SK-N-SH (cell line): Measurements from ENCODE around the gene ARHGEF3.

Experiments
- NRF1 ChIP-seq: IDR thresholded peaks from 2 replicates; pipeline ENCODE4 v1.6.1; 2012; ENCODE audit warnings: low read depth, mild to moderate bottlenecking, low read length
- RCOR1 ChIP-seq: fragments of 150-350 bp; IDR thresholded peaks from 2 replicates; pipeline ENCODE4 v1.6.1; 2017; ENCODE audit warnings: antibody characterized with exemption, low read length
- SIN3A ChIP-seq: IDR thresholded peaks from 2 replicates; pipeline ENCODE4 v1.6.1; 2012; ENCODE audit warnings: low read depth, mild to moderate bottlenecking, low read length, moderate library complexity, borderline replicate concordance
- TAF1 ChIP-seq: IDR thresholded peaks from 2 replicates; pipeline ENCODE4 v1.6.1; 2012; ENCODE audit warnings: low read depth, mild to moderate bottlenecking, low read length, moderate library complexity, borderline replicate concordance
- TF ChIP-seq, protein P1 (sequence below): fragments of 200-600 bp; sonication (generic); IDR thresholded peaks from 2 replicates; pipeline ENCODE4 v1.6.1; 2017; ENCODE audit warnings: antibody characterized with exemption, mild to moderate bottlenecking, moderate library complexity
- TF ChIP-seq, protein P2 (sequence below): fragments of 150-350 bp; IDR thresholded peaks from 2 replicates; pipeline ENCODE4 v1.6.1; 2017; ENCODE audit warnings: antibody characterized with exemption, low read length, low read depth, borderline replicate concordance
- TF ChIP-seq, protein P3 (sequence below): IDR thresholded peaks from 2 replicates; pipeline ENCODE4 v1.4.0; 2012; ENCODE audit warnings: low read depth

DNA sequence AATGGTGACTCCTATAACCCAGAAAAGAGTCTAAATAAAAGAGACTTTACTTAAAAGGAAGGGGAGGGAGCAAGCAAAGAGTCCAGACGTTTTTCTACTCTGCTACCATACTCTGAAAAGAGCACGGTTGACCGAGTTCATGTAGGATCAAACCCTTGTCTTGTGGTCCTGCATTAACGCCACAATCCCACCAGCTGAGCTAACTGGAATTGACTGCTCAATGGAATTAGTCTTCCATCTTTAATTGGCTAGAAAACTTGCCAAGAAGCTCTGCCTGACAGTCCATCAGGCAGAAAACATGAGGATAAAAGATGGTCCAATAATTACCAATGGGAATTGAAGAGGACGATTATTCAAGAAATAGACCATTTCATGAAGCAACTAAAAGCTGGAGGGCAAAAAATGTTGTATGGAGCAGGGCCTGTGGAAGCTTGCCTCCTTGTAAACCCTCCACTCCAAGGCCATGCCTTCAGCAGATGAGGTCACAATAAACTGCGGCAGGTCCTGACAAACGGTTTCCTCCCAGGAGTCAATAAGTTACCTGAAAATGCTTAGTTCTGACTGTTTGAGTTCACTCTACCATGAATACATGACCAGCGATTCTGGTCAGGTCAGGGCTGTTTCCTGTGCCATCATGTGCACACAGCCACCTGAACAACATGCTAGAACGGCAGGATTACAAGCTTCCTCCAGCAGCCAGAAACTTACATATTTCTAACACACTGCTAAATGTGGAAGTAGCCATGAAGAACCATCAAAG lies 35.6 kb upstream of the ARHGEF3 start:
- TF ChIP-seq, protein P1, sequence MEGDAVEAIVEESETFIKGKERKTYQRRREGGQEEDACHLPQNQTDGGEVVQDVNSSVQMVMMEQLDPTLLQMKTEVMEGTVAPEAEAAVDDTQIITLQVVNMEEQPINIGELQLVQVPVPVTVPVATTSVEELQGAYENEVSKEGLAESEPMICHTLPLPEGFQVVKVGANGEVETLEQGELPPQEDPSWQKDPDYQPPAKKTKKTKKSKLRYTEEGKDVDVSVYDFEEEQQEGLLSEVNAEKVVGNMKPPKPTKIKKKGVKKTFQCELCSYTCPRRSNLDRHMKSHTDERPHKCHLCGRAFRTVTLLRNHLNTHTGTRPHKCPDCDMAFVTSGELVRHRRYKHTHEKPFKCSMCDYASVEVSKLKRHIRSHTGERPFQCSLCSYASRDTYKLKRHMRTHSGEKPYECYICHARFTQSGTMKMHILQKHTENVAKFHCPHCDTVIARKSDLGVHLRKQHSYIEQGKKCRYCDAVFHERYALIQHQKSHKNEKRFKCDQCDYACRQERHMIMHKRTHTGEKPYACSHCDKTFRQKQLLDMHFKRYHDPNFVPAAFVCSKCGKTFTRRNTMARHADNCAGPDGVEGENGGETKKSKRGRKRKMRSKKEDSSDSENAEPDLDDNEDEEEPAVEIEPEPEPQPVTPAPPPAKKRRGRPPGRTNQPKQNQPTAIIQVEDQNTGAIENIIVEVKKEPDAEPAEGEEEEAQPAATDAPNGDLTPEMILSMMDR = no peak
- TF ChIP-seq RCOR1 = no peak
- TF ChIP-seq, protein P2, sequence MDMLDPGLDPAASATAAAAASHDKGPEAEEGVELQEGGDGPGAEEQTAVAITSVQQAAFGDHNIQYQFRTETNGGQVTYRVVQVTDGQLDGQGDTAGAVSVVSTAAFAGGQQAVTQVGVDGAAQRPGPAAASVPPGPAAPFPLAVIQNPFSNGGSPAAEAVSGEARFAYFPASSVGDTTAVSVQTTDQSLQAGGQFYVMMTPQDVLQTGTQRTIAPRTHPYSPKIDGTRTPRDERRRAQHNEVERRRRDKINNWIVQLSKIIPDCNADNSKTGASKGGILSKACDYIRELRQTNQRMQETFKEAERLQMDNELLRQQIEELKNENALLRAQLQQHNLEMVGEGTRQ = no peak
- TF ChIP-seq NRF1 = no peak
- TF ChIP-seq TAF1 = no peak
- no peak for TF ChIP-seq SIN3A
- TF ChIP-seq, protein P3, sequence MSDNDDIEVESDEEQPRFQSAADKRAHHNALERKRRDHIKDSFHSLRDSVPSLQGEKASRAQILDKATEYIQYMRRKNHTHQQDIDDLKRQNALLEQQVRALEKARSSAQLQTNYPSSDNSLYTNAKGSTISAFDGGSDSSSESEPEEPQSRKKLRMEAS = no peak
